GM18517 (cell line): ENCODE results near the gene VPS35.
A peak's percentile ranks its signal among the peaks of the same experiment; 100 is the strongest.

Source experiments
- ATAC-seq: cut with Tn5 transposase; IDR thresholded peaks from one replicate; pipeline ENCODE4 v1.9.1; 2021; ENCODE audit warnings: mild to moderate bottlenecking, moderate library complexity; ENCODE audit not compliant: unreplicated experiment

Gene VPS35

GRCh38 chr16:46620266-46621005 is 68.5 kb downstream of the VPS35 start:
- ATAC-seq: peak; percentile 9

- no peak for ATAC-seq
Observed at GRCh38 chr16:46618516-46618915, 70.5 kb downstream of the VPS35 start.

GRCh38 chr16:46614006-46614405 is 75.0 kb downstream of the VPS35 start:
- ATAC-seq: no peak

- no peak for ATAC-seq
Observed at GRCh38 chr16:46613352-46613751, 75.6 kb downstream of the VPS35 start.

DNA sequence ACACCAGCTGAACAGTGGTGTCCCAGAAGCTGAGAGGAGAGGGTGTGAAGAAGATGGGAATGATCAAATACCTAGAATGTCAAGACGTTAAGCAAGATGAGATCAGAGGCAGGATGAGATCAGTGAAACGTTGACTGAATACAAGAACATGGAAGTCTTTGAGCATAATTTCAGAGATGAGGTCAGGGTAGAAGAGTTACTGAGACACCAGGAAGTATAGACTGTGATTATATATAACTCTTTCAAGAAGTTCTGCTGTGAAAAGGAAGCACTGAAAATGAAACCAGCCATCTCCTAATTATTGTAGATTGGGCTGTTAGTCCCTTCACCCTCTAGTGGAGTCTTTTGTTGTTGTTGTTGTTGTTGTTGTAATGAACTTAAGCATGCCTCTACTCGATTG is 76.9 kb downstream of the VPS35 start:
- peak; percentile 78 for ATAC-seq

GRCh38 chr16:46607529-46607928 is 81.4 kb downstream of the VPS35 start:
- ATAC-seq: no peak

DNA sequence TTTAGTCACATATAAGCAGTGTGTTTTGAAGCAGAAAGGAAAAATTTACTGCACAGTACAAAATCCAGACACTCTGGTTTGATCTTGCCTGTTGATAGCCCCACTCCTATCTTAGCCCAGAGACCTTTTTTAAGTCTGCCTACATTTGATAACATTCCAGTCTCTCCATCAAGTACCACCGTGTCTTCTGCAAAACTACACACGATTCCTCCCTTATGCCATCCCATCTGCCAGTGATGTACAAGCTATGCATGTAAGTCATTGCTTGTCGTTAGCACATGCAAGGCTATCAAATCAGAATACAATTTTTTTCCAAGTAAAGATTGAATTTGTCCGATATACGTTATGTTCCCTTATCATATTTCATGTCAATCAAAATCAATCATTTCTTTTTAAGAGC is 82.7 kb downstream of the VPS35 start:
- no peak for ATAC-seq
